Mucosa of rectum (tissue), 2 donors: ENCODE data around the gene CLEC4G.
A peak's percentile ranks its signal among the peaks of the same experiment; 100 is the strongest.

Experiments used
- H3K27ac ChIP-seq, 2 donors: one replicate each; pipeline ENCODE4 v1.7.0; 2013; ENCODE audit warnings: inconsistent platforms in 2 of 2, low read depth in 2 of 2, low read length in 2 of 2
- H3K27me3 ChIP-seq, 2 donors: one replicate each; pipeline ENCODE4 v1.7.0; 2013; ENCODE audit warnings: low read length in 2 of 2; ENCODE audit not compliant: control insufficient read depth in 2 of 2, insufficient read depth in 2 of 2
- H3K36me3 ChIP-seq, 2 donors: one replicate each; pipeline ENCODE4 v1.7.0; 2013; ENCODE audit warnings: low read length in 2 of 2; ENCODE audit not compliant: control insufficient read depth in 2 of 2, insufficient read depth in 2 of 2
- H3K4me1 ChIP-seq, 2 donors: one replicate each; pipeline ENCODE4 v1.7.0; 2013; ENCODE audit warnings: low read length in 2 of 2, mild to moderate bottlenecking in 1 of 2; ENCODE audit not compliant: control insufficient read depth in 2 of 2, insufficient read depth in 2 of 2
- H3K4me3 ChIP-seq, 2 donors: one replicate each; pipeline ENCODE4 v1.7.0; 2013; ENCODE audit warnings: low read length in 2 of 2
- H3K9ac ChIP-seq, 2 donors: one replicate each; pipeline ENCODE4 v1.7.0; 2013; ENCODE audit warnings: low read length in 2 of 2, low read depth in 1 of 2, mild to moderate bottlenecking in 1 of 2
- H3K9me3 ChIP-seq, 2 donors: one replicate each; pipeline ENCODE4 v1.7.0; 2013; ENCODE audit warnings: low read length in 2 of 2; ENCODE audit not compliant: control insufficient read depth in 2 of 2
- donor health status: healthy.
- donor health status: Normal muscosa, but diverticular disease.

Gene CLEC4G

GRCh38 chr19:7732045-7732444 is at the start of gene CLEC4G:
Gene CLEC4G, minus strand, starts transcription at chr19:7732110. Its CDS starts 8 bp downstream, at chr19:7732102.
- Histone ChIP-seq H3K4me1 (peaks cover 0 to 2% of the 10 kb centered on the region in 2 donors), H3K9ac (no peak within 1 kb of the TSS), H3K4me3 (no peak within 1 kb of the TSS), H3K27ac (no peak within 1 kb of the TSS), H3K36me3 (no peaks in the 10 kb centered on the region), H3K9me3 (no peaks in the 10 kb centered on the region), H3K27me3 (peaks cover 14 to 19% of the 10 kb centered on the region in 2 donors)

- Histone ChIP-seq H3K4me3 (no peak overlapping the region), H3K4me1 (no peaks in the 10 kb centered on the region), H3K27me3 (peaks cover 7 to 13% of the 10 kb centered on the region in 2 donors), H3K36me3 (no peaks in the 10 kb centered on the region), H3K9ac (no peak overlapping the region), H3K27ac (no peak overlapping the region), H3K9me3 (no peaks in the 10 kb centered on the region)
Observed at GRCh38 chr19:7781157-7781556, 49.2 kb upstream of the CLEC4G start.

GRCh38 chr19:7779631-7780486 is 47.9 kb upstream of the CLEC4G start:
- Histone ChIP-seq H3K4me3 (no peak overlapping the region), H3K36me3 (no peaks in the 10 kb centered on the region), H3K27me3 (peaks cover 7 to 13% of the 10 kb centered on the region in 2 donors), H3K4me1 (no peaks in the 10 kb centered on the region), H3K27ac (no peak overlapping the region), H3K9me3 (no peaks in the 10 kb centered on the region), H3K9ac (no peak overlapping the region)

GRCh38 chr19:7778081-7778480 is 46.2 kb upstream of the CLEC4G start:
- H3K9ac ChIP-seq: no peak overlapping the region
- H3K27me3 ChIP-seq: peaks cover 4 to 9% of the 10 kb centered on the region in 2 donors
- no peak overlapping the region for H3K4me3 ChIP-seq
- H3K9me3 ChIP-seq: no peaks in the 10 kb centered on the region
- no peaks in the 10 kb centered on the region for H3K4me1 ChIP-seq
- no peaks in the 10 kb centered on the region for H3K36me3 ChIP-seq
- no peak overlapping the region for H3K27ac ChIP-seq

- Histone ChIP-seq H3K4me3 (no peak overlapping the region), H3K9me3 (no peaks in the 10 kb centered on the region), H3K36me3 (no peaks in the 10 kb centered on the region), H3K4me1 (peaks cover 0 to 2% of the 10 kb centered on the region in 2 donors), H3K27ac (no peak overlapping the region), H3K27me3 (no peaks in the 10 kb centered on the region), H3K9ac (no peak overlapping the region)
Observed at GRCh38 chr19:7775761-7776160, 43.9 kb upstream of the CLEC4G start.

GRCh38 chr19:7773841-7774240 is 41.9 kb upstream of the CLEC4G start:
- no peak overlapping the region for H3K4me3 ChIP-seq
- no peaks in the 10 kb centered on the region for H3K36me3 ChIP-seq
- no peaks in the 10 kb centered on the region for H3K9me3 ChIP-seq
- H3K27me3 ChIP-seq: no peaks in the 10 kb centered on the region
- H3K27ac ChIP-seq: no peak overlapping the region
- H3K4me1 ChIP-seq: peaks cover 0 to 2% of the 10 kb centered on the region in 2 donors
- no peak overlapping the region for H3K9ac ChIP-seq

GRCh38 chr19:7772752-7773291 is 40.9 kb upstream of the CLEC4G start:
- Histone ChIP-seq H3K9me3 (no peaks in the 10 kb centered on the region), H3K27ac (no peak overlapping the region), H3K27me3 (no peaks in the 10 kb centered on the region)

GRCh38 chr19:7771072-7771471 is 39.2 kb upstream of the CLEC4G start:
- H3K9ac ChIP-seq: no peak overlapping the region
- no peaks in the 10 kb centered on the region for H3K36me3 ChIP-seq
- H3K4me1 ChIP-seq: peaks cover 0 to 2% of the 10 kb centered on the region in 2 donors
- H3K27ac ChIP-seq: no peak overlapping the region
- H3K9me3 ChIP-seq: no peaks in the 10 kb centered on the region
- H3K27me3 ChIP-seq: no peaks in the 10 kb centered on the region
- H3K4me3 ChIP-seq: no peak overlapping the region

More at GRCh38 chr19:7772752-7773291, 40.9 kb upstream of the CLEC4G start:
- H3K4me3 ChIP-seq: no peak overlapping the region
- no peaks in the 10 kb centered on the region for H3K36me3 ChIP-seq
- H3K9ac ChIP-seq: peak overlapping the region in 1 of 2 donors; percentile 14
- peaks cover 0 to 2% of the 10 kb centered on the region in 2 donors for H3K4me1 ChIP-seq

- Histone ChIP-seq H3K4me3 (no peak overlapping the region), H3K9me3 (no peaks in the 10 kb centered on the region)
Observed at GRCh38 chr19:7769171-7769570, 37.3 kb upstream of the CLEC4G start.

GRCh38 chr19:7767487-7767886 is 35.6 kb upstream of the CLEC4G start:
- H3K9me3 ChIP-seq: no peaks in the 10 kb centered on the region
- no peaks in the 10 kb centered on the region for H3K27me3 ChIP-seq
- H3K36me3 ChIP-seq: no peaks in the 10 kb centered on the region
- H3K4me3 ChIP-seq: no peak overlapping the region
- H3K4me1 ChIP-seq: no peaks in the 10 kb centered on the region
- H3K9ac ChIP-seq: no peak overlapping the region
- no peak overlapping the region for H3K27ac ChIP-seq

More at GRCh38 chr19:7769171-7769570, 37.3 kb upstream of the CLEC4G start:
- H3K36me3 ChIP-seq: no peaks in the 10 kb centered on the region
- H3K4me1 ChIP-seq: peaks cover 0 to 2% of the 10 kb centered on the region in 2 donors
- no peak overlapping the region for H3K9ac ChIP-seq
- H3K27me3 ChIP-seq: no peaks in the 10 kb centered on the region
- H3K27ac ChIP-seq: no peak overlapping the region
